Common myeloid progenitor, CD34-positive (primary cell): ENCODE measurements around the gene SELE.
A peak's percentile ranks its signal among the peaks of the same experiment; 100 is the strongest.

Experiments used
- CTCF ChIA-PET: fragments of 350-600 bp; sonication (Branson Sonifier 250); formaldehyde crosslinking; loops from one replicate; lab custom pipeline; 2021; ENCODE audit warnings: antibody characterized with exemption; lab: Charles Lee
- POLR2A ChIA-PET: fragments of 350-600 bp; sonication (Branson Sonifier 250); formaldehyde crosslinking; loops from one replicate; lab custom pipeline; 2021; ENCODE audit warnings: antibody characterized with exemption; lab: Charles Lee
- DNase-seq, 3 donors: peaks; one replicate each; pipeline versions ENCODE4 v3.0.0 to v3.0.0-alpha.2; 2013
- H3K27ac ChIP-seq, 2 experiments: 1 replicate in 1 of 2; 2 replicates in 1 of 2; pipeline ENCODE4 v1.7.0; 2013; ENCODE audit warnings: inconsistent platforms in 2 of 2, low read length in 2 of 2, mild to moderate bottlenecking in 2 of 2, low read depth in 1 of 2, moderate library complexity in 1 of 2; ENCODE audit not compliant: severe bottlenecking in 2 of 2, insufficient read depth in 1 of 2, poor library complexity in 1 of 2
- H3K27me3 ChIP-seq, 5 experiments: replicated peaks in 2 of 5; 1 replicate in 3 of 5; 2 replicates in 2 of 5; pipeline versions ENCODE4 v1.6.1 to v1.7.0; 2013; ENCODE audit warnings: low read length in 4 of 5, mild to moderate bottlenecking in 2 of 5, moderate library complexity in 2 of 5, inconsistent platforms in 1 of 5; ENCODE audit not compliant: insufficient read depth in 5 of 5, control insufficient read depth in 4 of 5
- H3K36me3 ChIP-seq, 4 experiments: 1 replicate in 2 of 4; 2 replicates in 2 of 4; pipeline versions ENCODE4 v1.6.1 to v1.7.0; 2013; ENCODE audit warnings: low read length in 3 of 4, control low read depth in 1 of 4, mild to moderate bottlenecking in 1 of 4; ENCODE audit not compliant: control insufficient read depth in 4 of 4, insufficient read depth in 4 of 4
- H3K4me1 ChIP-seq, 4 experiments: 1 replicate in 3 of 4; 2 replicates in 1 of 4; pipeline versions ENCODE4 v1.6.1 to v1.7.1; 2013; ENCODE audit warnings: low read length in 3 of 4, mild to moderate bottlenecking in 3 of 4, control low read depth in 1 of 4, inconsistent platforms in 1 of 4, moderate library complexity in 1 of 4; ENCODE audit not compliant: control insufficient read depth in 4 of 4, insufficient read depth in 4 of 4; ENCODE audit errors: control extremely low read depth in 1 of 4
- H3K4me3 ChIP-seq, 7 experiments: 1 replicate in 4 of 7; 2 replicates in 3 of 7; pipeline versions ENCODE4 v1.5.1 to v1.7.0; 2013; ENCODE audit warnings: mild to moderate bottlenecking in 7 of 7, low read length in 6 of 7, moderate library complexity in 6 of 7, inconsistent platforms in 2 of 7, low read depth in 2 of 7, control low read depth in 1 of 7; ENCODE audit not compliant: insufficient read depth in 4 of 7, control insufficient read depth in 1 of 7; ENCODE audit errors: extremely low read depth in 1 of 7
- H3K9me3 ChIP-seq, 5 experiments: 1 replicate in 4 of 5; 2 replicates in 1 of 5; pipeline versions ENCODE4 v1.6.1 to v1.7.1; 2013; ENCODE audit warnings: low read length in 4 of 5, mild to moderate bottlenecking in 2 of 5, inconsistent platforms in 1 of 5, low read depth in 1 of 5, moderate library complexity in 1 of 5; ENCODE audit not compliant: control insufficient read depth in 4 of 5, insufficient read depth in 2 of 5; ENCODE audit errors: control extremely low read depth in 1 of 5
- WGBS: methylation state at CpG from one replicate; pipeline ENCODE4 v1.1.5; 2013; ENCODE audit not compliant: insufficient coverage; 5-methylcytosine and 5-hydroxymethylcytosine counted together

The SELE gene

GRCh38 chr1:169680377-169681019 lies 53.4 kb downstream of the SELE start:
- CTCF ChIA-PET = interaction anchor here (0.8 to 2.4 kb wide), 4 partner anchors 9 to 78 kb away, joined by 3 to 9 read pairs (median 4); no protein-coding TSS in a partner anchor
- Histone ChIP-seq H3K9me3 (no peaks in the 10 kb centered on the region), H3K27ac (no peak overlapping the region), H3K36me3 (no peaks in the 10 kb centered on the region), H3K4me3 (no peak overlapping the region), H3K4me1 (peaks cover 12 to 29% (median 15%) of the 10 kb centered on the region in 4 experiments), H3K27me3 (no peaks in the 10 kb centered on the region)
- POLR2A ChIA-PET = no interaction called here
- DNase-seq = no peak
- 99% methylated on average over 4 of the region's 6 CpGs for WGBS

DNA sequence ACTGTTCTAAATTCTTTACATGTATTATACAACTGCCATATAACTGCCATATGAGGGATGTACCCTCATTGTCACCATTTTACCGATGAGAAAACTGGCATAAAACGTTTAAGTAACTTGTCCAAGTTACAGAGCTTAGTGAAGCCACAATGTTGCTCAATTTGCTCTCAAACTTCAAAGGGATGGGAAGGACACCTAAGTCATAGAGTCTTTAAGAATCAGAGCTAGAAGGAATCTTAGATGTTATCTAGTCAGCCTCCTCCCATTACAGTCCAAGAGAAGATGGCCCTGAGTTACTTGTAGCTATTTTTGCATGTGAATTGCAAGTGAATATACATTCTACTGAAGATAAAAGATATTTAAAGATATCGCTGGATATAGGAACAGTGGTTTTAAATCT lies 54.2 kb downstream of the SELE start:
- Histone ChIP-seq H3K27ac (no peak overlapping the region), H3K4me3 (no peak overlapping the region), H3K4me1 (peaks cover 14 to 31% (median 16%) of the 10 kb centered on the region in 4 experiments), H3K36me3 (no peaks in the 10 kb centered on the region), H3K9me3 (no peaks in the 10 kb centered on the region), H3K27me3 (no peaks in the 10 kb centered on the region)
- DNase-seq = no peak
- ChIA-PET POLR2A (no interaction called here), CTCF (interaction anchor here (1.0 to 2.4 kb wide), 2 partner anchors 10 to 78 kb away, joined by 6 to 9 read pairs; no protein-coding TSS in a partner anchor)
- 100% methylated on average over 2 of the region's 3 CpGs for WGBS

DNA sequence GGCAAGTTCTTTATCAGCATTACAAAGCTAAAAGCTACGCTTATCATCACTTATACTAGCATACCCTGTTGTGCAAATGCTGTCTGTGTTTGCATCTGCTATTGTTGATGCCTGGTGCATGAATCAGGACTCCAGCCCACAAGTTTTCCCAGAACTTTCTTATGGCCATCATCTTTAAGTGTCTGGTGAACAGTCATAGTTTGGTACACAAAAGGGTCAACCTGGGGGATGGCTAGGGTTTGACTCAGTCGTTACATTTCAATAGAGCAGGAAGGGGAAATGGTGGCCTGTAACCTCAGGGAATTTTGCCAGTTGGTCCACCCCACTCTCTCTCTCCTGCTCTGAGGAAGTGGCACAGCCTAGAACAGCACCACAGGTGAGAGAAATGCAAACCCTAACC lies 57.9 kb downstream of the SELE start:
- WGBS = 0% methylated on average over 1 of the region's 2 CpGs
- Histone ChIP-seq H3K27me3 (no peaks in the 10 kb centered on the region), H3K4me3 (peak overlapping the region in 2 of 7 experiments; percentile 23 to 53), H3K9me3 (peaks cover 0 to 3% (median 2%) of the 10 kb centered on the region in 5 experiments), H3K36me3 (no peaks in the 10 kb centered on the region), H3K27ac (no peak overlapping the region), H3K4me1 (peaks cover 15 to 35% (median 23%) of the 10 kb centered on the region in 4 experiments)
- ChIA-PET POLR2A (no interaction called here), CTCF (interaction anchor here (1.2 to 3.5 kb wide), 4 partner anchors 13 to 74 kb away, joined by 3 to 13 read pairs (median 7); no protein-coding TSS in a partner anchor)
- peak in 2 of 3 donors; percentile 37 to 41 for DNase-seq
